ENCODE measurements around the gene WASHC1.
"Not testable (repeated sequence)": the region's sequence is repeated elsewhere in the genome, so short reads cannot be mapped to it uniquely, and the experiment has no call there.

The WASHC1 gene

DNA sequence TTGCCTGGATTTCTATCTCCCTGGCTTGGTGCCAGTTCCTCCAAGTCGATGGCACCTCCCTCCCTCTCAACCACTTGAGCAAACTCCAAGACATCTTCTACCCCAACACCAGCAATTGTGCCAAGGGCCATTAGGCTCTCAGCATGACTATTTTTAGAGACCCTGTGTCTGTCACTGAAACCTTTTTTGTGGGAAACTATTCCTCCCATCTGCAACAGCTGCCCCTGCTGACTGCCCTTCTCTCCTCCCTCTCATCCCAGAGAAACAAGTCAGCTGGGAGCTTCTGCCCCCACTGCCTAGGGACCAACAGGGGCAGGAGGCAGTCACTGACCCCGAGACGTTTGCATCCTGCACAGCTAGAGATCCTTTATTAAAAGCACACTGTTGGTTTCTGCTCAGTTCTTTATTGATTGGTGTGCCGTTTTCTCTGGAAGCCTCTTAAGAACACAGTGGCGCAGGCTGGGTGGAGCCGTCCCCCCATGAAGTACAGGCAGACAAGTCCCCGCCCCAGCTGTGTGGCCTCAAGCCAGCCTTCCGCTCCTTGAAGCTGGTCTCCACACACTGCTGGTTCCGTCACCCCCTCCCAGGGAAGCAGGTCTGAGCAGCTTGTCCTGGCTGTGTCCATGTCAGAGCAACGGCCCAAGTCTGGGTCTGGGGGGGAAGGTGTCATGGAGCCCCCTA lies 15.0 kb downstream of the WASHC1 start:
- DNase-seq = not testable (repeated sequence)

DNA sequence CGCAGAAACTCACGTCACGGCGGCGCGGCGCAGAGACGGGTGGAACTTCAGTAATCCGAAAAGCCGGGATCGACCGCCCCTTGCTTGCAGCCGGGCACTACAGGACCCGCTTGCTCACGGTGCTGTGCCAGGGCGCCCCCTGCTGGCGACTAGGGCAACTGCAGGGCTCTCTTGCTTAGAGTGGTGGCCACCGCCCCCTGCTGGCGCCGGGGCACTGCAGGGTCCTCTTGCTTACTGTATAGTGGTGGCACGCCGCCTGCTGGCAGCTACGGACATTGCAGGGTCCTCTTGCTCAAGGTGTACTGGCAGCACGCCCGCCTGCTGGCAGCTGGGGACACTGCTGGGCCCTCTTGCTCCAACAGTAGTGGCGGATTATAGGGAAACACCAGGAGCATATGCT lies 18.1 kb downstream of the WASHC1 start:
- not testable (repeated sequence) for DNase-seq

DNA sequence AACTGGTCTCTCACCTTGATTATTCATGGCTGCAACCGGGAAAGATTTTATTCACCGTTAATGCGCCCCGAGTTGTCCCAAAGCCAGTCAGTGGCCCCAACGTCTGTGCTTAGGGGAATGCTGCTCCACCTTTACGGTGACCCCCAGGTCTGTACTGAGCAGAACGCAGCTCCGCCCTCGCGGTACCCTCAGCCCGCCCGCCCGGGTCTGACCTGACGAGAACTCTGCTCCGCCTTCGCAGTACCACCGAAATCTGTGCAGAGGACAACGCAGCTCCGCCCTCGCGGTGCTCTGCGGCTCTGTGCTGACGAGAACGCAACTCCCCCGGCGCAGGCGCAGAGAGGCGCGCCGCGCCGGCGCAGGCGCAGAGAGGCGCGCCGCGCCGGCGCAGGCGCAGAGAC lies 18.6 kb downstream of the WASHC1 start:
- DNase-seq = not testable (repeated sequence)

DNA sequence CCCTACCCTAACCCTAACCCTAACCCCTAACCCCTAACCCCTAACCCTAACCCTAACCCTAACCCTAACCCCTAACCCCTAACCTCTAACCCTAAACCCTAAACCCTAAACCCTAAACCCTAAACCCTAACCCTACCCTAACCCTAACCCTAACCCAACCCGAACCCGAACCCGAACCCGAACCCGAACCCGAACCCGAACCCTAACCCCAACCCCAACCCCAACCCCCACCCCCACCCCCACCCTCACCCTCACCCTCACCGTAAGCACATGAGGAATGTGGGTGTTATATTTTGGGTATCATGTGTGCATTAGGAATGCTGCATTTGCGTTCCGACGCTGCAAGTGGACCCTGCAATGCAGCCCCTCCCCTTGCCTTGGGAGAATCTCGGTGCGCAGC lies 19.0 kb downstream of the WASHC1 start:
- not testable (repeated sequence) for DNase-seq
